ENCODE results near the gene TRAPPC12.

GRCh38 chr2:3434654-3435053, 55.2 kb downstream of the TRAPPC12 start:
- TF ChIP-seq EZH2phosphoT487 (IDR thresholded peaks at IDR 0.05; ENCODE audit: borderline replicate concordance, low read length) = no peak
- no peak for TF ChIP-seq CTCF (conservative IDR thresholded peaks at IDR 0.05; ENCODE audit: low read depth, low read length)

All from PC-3 (cell line).